HG03280 (cell line): ENCODE measurements around the gene CMTM7.
"Not testable (repeated sequence)": the region's sequence is repeated elsewhere in the genome, so short reads cannot be mapped to it uniquely, and the experiment has no call there.

ENCODE experiments used
- ATAC-seq: cut with Tn5 transposase; IDR thresholded peaks from one replicate; pipeline ENCODE4 v1.9.1; 2021; ENCODE audit warnings: mild to moderate bottlenecking, moderate library complexity; ENCODE audit not compliant: unreplicated experiment

CMTM7 gene

DNA sequence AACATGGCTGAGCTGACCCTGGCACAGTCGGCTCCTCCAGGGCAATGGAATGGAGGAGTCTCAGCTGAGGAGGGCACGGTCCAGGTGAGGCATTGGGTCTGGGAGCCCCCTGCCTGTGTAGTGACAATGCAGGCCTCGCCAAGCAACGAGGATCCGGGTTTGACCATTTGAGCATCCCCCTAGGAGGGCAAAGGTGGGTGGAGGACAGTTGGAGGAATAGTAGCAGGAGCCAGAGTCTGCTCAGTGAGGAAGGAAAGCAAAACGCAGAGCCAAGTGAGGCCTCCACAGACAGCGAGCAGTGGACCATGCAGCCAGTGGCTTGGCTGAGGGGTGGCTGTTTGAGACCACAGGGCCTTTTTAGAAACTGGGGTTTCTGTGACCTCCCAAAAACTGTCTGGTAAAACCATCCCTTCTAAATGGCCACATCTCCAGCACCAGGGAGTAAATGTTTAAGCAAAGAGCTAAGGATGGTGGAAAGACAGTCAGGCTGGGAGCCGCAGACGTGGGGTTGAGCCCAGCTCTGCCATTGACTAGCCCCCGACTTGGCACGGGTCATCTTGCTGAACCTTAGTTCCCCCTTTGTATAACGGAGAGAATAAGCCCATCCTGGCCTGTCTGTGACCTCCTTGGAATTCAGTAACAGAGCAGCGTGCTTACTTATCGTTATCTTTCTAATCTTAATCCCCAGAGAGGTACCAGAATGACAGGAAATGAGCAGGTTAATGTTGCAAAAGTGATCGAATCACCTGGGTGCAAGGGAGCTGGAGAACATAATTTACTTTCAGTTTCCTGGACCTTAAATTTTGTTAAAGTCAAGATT, 64.2 kb downstream of the CMTM7 start:
- no peak for ATAC-seq

- ATAC-seq: no peak
Measured at GRCh38 chr3:32456429-32457130, 64.9 kb downstream of the CMTM7 start.

DNA sequence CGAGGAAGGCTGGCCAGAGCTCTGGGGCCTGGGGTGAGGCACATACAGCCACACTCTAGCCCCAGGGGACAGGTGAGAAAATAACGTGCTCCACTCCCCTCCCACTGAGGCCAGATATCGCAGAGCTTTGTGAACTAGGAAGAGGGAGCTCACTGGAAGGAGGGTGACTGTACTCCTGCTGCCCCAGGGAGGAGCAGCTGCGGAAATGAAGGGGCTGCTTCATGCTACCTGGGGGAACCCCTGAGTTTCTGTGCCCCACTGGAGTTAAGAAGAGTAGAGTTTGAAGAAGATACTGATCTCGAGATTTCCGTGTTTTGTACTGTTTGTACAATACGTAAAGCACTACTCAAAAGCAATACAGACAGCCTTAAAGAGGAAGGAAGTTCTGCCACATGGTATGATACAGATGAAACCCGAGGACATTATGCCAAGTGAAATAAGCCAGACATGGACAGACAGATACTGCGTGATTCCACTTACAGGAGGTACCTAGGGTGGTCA, 66.4 kb downstream of the CMTM7 start:
- ATAC-seq: no peak

DNA sequence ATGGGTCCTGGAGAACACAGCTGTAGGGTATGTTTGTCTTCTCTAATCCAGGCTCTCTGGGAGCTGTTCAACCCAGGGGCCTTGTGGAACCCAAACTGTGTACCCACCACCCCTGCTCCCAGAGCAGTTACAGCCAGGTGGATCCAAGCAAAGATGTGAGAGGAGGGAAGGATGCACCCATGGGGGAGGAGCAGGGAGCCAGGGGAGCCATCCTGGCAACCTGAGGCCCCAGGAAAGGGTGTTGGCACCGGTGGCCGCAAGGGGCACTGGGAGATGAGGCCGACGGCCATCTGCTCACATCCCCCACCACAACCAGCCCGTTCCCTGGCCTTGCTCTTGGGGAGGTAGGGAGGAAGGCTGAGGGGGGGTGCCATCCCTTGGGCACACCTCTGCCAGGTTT, 67.8 kb downstream of the CMTM7 start:
- ATAC-seq: no peak

- ATAC-seq: peak; percentile 90
Measured at GRCh38 chr3:32460031-32460749, 68.5 kb downstream of the CMTM7 start.

DNA sequence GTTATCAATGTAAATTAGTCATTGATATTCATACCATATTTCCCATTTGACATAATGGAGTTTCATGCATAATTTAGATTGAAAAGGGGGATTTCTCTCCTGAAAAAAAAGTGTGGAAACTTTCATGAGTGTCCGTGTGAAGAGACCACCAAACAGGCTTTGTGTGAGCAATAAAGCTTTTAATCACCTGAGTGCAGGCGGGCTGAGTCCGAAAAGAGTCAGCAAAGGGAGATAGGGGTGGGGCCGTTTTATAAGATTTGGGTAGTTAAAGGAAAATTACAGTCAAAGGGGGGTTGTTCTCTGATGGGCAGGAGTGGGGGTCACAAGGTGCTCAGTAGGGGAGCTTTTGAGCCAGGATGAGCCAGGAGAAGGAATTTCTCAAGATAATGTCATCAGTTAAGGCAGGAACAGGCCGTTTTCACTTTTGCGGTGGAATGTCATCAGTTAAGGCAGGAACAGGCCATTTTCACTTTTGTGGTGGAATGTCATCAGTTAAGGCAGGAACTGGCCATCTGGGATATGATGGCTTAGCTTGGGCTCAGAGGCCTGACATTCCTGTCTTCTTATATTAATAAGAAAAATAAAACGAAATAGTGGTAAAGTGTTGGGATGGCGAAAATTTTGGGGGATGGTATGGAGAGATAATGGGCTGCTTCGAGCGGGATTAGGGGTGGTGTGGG, 69.3 kb downstream of the CMTM7 start:
- not testable (repeated sequence) for ATAC-seq

DNA sequence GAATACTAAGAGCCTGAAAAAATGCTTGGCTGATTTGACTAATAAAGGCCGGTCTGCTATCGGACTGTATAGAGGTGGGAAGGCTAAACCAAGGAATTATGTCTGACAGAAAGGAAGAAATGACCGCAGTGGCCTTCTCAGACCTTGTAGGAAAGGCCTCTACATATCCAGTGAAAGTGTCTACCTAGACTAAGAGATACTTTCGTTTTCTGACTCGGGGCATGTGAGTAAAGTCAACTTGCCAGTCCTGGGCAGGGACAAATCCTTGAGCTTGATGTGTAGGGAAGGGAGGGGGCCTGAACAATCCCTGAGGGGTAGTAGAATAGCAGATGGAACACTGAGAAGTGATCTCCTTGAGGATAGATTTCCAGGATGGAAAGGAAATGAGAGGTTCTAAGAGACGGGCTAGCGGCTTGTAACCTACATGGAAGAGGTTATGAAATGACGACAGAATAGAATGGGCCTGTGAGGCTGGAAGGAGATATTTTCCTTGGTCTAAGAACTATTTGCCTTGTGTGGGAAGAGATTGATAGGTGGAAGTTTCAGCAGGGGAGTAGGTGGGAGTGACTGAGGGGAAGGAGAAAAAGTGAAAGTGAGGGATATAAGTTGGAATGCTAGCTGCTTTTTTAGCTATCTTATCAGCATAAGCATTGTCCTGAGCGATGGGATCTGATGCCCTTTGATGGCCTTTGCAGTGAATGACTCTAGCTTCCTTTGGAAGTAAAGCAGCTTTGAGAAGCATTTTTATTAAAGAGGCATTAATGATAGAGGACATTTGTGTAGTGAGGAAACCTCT, 70.7 kb downstream of the CMTM7 start:
- not testable (repeated sequence) for ATAC-seq

- not testable (repeated sequence) for ATAC-seq
Measured at GRCh38 chr3:32463415-32463814, 71.8 kb downstream of the CMTM7 start.

- not testable (repeated sequence) for ATAC-seq
Measured at GRCh38 chr3:32464726-32465125, 73.1 kb downstream of the CMTM7 start.

DNA sequence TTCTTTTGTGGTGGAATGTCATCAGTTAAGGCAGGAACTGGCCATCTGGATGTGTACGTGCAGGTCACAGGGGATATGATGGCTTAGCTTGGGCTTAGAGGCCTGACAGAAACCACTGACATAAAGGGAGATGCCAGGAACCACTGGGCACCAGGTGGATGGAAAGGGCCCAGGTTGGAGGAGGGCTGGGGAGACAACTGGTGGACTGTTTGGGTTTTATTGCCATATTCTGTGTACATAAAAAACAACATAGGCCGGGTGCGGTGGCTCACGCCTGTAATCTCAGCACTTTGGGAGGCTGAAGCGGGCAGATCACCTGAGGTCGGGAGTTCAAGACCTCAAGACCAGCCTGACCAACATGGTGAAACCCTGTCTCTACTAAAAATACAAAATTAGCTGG, 75.2 kb downstream of the CMTM7 start:
- not testable (repeated sequence) for ATAC-seq

DNA sequence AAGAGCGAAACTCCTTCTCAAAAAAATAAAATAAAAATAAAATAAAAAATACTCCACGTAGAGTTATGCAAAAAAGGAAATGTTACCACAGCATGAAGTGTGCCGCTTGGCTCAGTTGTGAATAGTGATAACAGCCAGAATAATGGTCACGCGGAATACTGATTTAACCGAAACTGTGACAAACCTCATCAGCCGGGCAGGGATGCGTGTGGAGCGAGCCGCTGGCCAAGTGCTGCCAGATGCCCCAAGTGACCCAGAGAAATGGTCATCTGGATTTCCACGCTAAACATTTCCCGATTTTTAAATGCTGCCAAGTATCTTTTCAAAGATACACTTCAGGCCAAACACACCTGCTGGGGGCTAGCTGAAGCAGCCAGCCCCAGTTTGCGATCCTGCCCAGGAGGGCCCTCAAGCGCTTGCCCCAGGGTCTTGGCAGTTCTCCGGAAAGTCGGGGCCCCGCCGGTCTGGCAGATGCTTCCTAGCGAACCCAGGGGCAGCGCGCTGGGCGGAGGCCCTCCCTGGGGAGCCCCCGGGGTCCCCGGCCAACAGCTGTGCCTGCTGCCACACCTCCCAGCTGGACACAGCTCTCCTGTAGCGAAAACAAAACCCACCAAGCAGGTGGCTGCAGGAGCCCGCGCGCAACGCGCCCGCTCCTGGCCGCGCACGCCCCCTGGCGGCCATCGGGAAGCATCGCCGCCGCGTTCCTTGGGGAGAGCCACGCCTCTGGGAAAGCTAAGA, 75.8 kb downstream of the CMTM7 start:
- peak; percentile 74 for ATAC-seq

GRCh38 chr3:32469151-32469874, 77.7 kb downstream of the CMTM7 start:
- peak; percentile 19 for ATAC-seq

DNA sequence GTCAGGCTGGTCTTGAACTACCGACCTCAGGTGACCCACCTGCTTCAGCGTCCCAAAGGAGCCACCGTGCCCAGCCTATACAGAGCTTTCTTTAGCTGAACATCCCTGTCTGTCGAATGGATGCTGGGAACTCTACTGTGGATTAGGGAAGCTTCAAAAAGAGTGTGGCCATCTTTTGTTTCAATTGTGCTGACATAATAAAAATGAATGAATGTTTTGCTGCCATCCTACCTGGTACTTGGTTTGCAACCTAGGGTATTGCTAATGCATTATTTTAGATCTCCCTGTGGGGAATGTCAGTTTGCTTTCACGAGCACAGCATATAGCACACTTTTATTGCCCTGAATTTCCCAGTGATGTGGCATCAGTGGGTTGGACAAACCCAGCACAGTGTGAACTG, 78.7 kb downstream of the CMTM7 start:
- no peak for ATAC-seq

GRCh38 chr3:32471246-32471645, 79.6 kb downstream of the CMTM7 start:
- no peak for ATAC-seq

DNA sequence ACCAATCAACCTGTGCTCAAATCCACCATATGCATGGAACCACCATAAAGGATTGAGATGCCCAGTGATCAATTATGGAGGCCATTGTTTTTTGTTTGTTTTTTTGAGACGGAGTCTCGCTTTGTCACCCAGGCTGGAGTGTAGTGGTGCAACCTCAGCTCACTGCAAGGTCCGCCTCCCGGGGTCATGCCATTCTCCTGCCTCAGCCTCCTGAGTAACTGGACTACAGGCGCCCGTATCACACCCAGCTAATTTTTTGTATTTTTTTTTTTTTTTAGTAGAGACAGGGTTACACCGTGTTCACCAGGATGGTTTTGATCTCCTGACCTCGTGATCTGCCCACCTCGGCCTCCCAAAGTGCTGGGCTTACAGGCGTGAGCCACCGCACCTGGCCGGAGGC, 80.5 kb downstream of the CMTM7 start:
- ATAC-seq: not testable (repeated sequence)

DNA sequence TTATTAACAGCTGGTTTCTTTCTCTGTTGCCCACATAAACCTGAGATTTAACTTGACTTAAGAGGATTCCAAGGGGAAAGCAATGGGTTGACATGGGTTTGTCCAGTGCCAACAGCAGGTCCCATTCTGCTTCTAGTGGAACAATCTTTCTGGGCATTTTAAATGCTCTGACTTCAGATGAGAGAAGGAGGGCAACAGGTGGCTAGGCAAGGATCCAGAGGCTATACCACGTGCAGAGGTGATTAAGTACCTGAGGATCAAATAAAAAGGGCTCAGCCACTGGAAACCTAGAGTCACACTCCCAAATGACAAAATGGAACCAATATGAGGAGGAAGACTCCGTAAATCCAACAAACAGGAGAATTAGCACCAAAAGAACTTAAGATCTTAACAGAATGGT, 82.5 kb downstream of the CMTM7 start:
- ATAC-seq: no peak

DNA sequence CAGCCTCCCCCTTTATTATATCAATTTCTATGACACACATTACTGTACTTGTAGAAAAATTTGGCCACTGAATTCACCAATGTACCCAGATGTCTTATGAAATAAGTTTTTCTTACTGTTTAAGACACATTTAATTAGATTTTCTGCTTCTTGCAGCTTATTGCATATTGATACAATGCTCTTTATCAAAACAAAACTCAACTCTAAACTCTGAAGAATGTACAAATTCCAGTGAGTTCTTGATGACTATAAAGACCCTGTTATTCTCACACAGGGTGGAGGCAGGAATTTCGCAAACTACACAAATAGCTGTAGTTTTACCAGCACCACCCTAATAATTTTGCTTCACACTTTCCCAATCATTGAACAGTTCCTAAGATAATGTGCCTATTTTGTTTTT, 89.0 kb downstream of the CMTM7 start:
- ATAC-seq: no peak

DNA sequence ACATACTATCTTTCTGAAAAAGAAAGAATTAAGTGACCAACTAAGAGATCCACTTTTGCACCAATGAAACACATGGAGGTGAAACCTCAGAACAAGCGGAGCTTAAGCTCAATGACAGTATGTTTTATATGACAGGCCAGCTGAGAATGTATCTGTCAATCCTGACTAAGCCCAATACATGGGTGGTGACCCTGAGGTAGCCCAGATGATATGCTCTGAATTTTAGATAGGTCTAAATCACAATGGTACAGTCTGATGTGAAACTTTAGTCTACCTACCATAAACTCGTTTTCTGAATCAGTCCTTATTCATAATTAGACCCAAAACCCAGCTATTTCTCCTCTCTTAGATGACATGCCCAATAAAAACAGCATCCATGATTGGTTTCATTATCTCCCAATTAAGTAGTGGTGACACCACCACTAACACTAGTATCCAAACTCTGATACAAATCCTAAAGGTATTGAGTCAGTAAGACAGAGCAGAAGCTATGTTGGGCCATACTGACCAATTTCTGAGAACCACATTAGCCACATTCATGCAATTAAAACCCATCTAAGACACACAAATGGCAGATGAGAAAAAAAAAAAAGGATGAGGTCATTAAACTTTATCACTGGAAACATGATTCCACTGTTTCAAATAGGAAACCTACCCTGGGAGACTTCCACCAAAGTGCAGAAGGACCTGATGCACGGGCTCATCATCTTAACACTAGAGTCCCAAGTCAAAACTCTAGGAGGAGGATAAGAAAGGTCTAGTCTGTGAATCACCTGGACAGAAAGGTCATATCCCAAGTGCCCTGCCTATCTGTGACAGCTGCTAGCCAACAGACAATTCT, 90.4 kb downstream of the CMTM7 start:
- no peak for ATAC-seq
